HEK293 (cell line): ENCODE data around the gene CLEC16A.

Experiments used
- SETDB1 ChIP-seq: IDR thresholded peaks from one replicate; pipeline ENCODE4 v1.6.1; 2017; ENCODE audit warnings: mild to moderate bottlenecking, low read length, moderate library complexity, mixed read lengths; ENCODE audit not compliant: insufficient read length
- ZBTB44 ChIP-seq: fragments of 450-650 bp; IDR thresholded peaks from 2 replicates; pipeline ENCODE4 v1.5.1; 2018; ENCODE audit warnings: missing biosample characterization, mild to moderate bottlenecking, missing genetic modification characterization
- ZNF157 ChIP-seq: fragments of 450-650 bp; formaldehyde crosslinking; IDR thresholded peaks from 2 replicates; pipeline ENCODE4 v1.5.1; 2016; ENCODE audit warnings: missing biosample characterization, missing genetic modification characterization
- ZNF18 ChIP-seq: fragments of 450-650 bp; formaldehyde crosslinking; IDR thresholded peaks from 2 replicates; pipeline ENCODE4 v1.5.1; 2016; ENCODE audit warnings: missing biosample characterization, missing genetic modification characterization
- ZNF335 ChIP-seq: fragments of 450-650 bp; formaldehyde crosslinking; conservative IDR thresholded peaks from 2 replicates; pipeline ENCODE4 v1.5.1; 2016; ENCODE audit warnings: missing biosample characterization, missing genetic modification characterization

- TF ChIP-seq ZNF157 (tag by site-specific recombination) (no peak), ZNF18 (tag by site-specific recombination) (no peak), ZBTB44 (tag by site-specific recombination) (no peak), ZNF335 (tag by site-specific recombination) (no peak), SETDB1 (no peak)
Measured at GRCh38 chr16:11071829-11072228, 127.5 kb downstream of the CLEC16A start.
